GM21786 (cell line): Measurements from ENCODE around the gene GPATCH4.
"Not testable (repeated sequence)": the region's sequence is repeated elsewhere in the genome, so short reads cannot be mapped to it uniquely, and the experiment has no call there.

Experiments
- ATAC-seq: cut with Tn5 transposase; IDR thresholded peaks from one replicate; pipeline ENCODE4 v1.9.1; 2021; ENCODE audit not compliant: unreplicated experiment

GPATCH4 gene

GRCh38 chr1:156601122-156601830 is at the start of gene GPATCH4:
Gene GPATCH4, minus strand, starts transcription at chr1:156601479.
- peak; percentile 58 for ATAC-seq

DNA sequence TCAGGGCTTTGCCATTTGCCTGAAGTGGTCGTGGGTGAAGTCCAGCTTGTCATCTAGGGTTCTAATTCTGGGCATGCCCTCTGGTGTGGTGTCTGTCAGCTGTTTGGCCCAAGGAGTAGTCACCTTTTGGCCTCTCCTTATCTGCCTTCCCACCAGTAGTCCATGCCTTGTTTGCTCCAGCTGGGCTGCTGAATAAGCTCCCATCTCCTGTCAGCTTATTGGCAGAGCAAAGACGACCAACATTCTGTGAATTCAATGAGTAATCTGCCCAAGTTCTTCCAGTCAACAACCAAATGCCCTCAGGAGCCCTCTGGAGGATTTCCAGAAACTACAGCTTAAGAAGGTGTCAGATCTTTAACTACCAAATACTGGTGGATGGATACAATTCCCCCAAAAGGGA is 47.7 kb upstream of the GPATCH4 start:
- no peak for ATAC-seq

- ATAC-seq, result no peak
These were observed 47.2 kb upstream of the GPATCH4 start for GRCh38 chr1:156648496-156648895.

DNA sequence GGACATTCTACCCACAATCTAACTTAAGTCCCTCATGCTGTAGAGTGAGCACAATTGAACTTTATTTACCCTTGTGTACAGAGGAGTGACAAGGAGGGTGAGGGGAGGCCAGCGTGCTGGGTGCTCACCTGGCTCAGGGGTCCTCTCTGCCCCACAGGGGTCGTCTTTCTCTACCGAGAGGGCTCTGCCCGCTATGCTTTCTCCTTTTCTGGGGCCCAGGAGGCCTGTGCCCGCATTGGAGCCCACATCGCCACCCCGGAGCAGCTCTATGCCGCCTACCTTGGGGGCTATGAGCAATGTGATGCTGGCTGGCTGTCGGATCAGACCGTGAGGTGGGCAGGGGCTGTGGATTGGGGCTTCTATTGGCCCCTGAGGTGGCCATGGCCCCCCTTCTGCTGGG is 46.1 kb upstream of the GPATCH4 start:
- no peak for ATAC-seq

- no peak for ATAC-seq
These were observed 45.5 kb upstream of the GPATCH4 start for GRCh38 chr1:156646738-156647211.

GRCh38 chr1:156645666-156646065 is 44.4 kb upstream of the GPATCH4 start:
- ATAC-seq, result no peak

DNA sequence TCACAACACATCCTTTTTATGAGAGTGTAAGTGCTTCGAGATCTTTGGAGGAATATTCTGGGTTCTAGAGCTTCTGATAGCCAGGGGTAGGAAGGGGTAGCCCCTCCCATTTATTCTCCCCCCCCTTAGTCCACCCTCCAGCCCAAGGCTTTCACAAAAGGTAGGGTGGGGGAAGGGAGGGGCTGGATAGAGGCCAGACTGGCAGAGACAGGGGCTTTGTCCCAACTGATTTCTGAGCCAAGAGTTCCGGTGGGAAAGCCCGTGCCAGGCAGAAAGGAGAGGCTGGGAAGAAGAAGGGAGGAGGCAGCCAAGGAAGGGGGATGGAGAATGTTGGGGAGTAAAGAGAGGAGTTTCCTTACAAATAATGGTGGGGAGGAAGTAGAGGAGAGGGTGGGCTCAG is 43.8 kb upstream of the GPATCH4 start:
- ATAC-seq, result no peak

DNA sequence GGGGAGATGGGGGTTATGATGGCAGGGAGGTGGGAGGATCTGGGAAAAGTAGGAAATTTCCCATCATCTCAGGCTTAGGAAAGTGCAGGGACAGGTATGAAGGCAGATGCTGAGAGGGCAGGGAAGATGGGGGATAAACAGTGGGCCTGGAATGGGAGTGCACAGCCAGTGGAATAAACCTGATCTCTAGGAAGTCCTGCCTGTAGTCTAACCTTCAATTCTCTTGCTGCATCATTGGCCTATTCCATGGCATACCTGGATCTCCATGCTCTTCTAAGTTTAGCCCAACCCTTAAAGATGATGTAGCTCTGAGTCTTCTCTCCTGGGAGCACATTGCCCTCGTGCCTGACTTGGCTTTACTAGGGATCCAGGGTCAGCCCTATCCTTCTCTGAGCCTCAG is 43.4 kb upstream of the GPATCH4 start:
- no peak for ATAC-seq

DNA sequence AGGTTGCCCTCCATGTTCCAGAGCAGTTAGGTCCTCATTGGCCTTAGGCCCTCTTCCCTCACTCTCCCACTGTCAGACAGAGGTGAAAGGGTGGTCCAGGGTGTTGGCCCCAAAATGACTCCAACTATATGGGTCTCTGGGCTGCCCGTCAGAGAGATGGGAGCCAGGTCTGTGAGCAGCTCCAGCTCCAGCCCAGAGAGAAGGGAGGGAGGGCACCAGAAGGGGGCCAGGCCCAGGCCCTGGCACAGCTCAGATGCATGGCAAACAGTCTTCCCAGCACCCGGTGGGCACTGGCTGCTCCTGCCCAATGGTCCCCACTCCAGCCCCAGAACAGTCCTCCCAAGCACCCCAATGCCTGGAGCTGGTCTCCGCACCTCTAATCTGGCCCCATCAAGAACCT is 42.9 kb upstream of the GPATCH4 start:
- ATAC-seq, result no peak

GRCh38 chr1:156643778-156644092 is 42.5 kb upstream of the GPATCH4 start:
- ATAC-seq, result no peak

- ATAC-seq, result no peak
These were observed 41.9 kb upstream of the GPATCH4 start for GRCh38 chr1:156643049-156643777.

DNA sequence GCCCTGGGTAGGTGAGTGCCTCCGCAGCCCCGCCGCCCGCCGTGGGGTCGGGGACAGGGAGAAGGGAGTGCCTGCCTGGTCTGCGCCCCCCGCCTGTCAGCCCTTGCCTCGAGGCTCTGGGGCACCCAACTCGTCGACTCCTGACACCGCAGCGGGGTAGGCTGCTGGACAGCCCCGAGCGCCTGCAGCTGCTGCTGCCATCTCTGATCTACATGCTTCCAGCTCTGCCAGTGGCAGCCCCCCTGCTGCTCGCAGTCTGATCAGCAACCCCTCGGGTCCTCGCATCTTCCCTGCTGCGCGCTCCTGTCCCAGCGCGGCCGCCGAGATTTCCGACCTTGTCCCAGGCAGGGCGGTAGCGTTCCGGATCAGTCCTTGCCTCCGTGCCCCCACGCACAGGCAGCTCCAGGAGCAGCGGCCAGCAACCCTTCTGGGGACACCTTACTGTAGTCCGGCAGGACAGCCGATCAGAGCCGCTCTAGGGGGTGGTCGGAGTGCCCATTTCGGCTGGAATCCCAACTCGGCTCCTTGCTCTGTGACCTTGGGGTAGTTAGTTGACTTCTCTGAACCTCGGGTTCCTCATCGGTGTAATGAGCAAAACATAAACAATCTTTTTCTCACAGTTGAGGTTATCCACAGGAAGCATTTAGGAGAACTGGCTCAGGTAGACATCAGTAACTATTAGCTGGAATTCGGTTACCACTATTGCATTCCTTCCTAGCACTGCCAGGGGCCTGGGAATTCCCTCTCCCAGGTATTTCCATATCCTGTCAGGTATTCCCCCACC is 41.2 kb upstream of the GPATCH4 start:
- ATAC-seq, result no peak

DNA sequence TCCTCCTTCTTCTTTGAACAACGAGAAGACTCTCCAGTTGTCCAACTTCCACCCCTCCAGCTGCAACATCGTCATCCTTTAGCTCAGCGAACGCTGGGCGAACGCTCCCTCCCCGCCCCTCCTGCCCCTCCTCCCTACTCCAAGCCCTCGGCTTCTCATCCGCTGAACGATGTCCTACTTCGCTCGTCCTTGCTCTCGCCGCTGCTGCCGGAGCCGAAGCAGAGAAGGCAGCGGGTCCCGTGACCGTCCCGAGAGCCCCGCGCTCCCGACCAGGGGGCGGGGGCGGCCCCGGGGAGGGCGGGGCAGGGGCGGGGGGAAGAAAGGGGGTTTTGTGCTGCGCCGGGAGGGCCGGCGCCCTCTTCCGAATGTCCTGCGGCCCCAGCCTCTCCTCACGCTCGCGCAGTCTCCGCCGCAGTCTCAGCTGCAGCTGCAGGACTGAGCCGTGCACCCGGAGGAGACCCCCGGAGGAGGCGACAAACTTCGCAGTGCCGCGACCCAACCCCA is 40.5 kb upstream of the GPATCH4 start, which contains the start of gene BCAN:
Gene BCAN (plus strand): TSS at position 357 of the 504 bp plus-strand sequence. CDS start 3,938 bp downstream, outside the sequence.
- no peak for ATAC-seq

DNA sequence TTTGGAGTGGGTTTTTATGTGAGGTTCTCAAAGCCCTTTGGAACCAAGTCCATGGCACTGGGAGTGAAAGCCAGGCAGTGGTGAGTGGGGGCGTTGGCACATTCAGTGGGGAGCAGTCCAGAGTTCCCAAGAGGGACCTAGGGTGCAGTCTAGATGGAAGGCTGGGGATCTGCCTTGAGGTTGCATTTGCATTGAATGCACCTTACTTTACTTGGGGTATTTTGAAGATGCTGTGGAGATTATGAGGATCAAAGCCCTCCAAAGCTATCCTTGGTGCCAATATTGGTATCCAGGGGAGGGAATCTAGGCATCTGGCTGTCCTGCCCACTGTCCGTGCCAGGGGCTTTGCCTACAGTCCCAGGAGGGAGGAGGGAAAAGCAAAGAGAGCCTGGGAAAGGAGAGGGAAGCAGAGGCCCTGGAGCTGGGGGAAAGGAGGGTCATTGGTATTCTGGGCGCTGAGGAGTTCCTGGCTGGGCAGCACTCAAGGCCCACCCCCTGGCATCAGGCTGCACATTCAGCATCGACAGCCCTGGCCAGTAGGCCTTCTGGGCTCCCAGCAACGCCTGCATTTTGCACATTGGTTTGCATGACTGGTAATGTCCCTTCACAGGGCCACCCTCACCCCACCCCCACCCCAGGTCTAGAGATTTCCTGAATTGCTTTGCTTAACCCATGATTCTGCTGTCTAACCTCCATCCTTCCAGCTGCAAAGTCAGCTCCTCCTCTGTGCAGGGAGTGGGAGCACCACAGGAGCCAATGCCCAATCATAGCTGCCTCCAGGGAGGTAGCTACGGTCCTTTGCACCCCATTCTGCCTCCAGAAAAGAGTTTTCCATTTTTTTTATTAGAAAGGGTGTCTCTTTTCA is 39.8 kb upstream of the GPATCH4 start:
- ATAC-seq, result no peak

DNA sequence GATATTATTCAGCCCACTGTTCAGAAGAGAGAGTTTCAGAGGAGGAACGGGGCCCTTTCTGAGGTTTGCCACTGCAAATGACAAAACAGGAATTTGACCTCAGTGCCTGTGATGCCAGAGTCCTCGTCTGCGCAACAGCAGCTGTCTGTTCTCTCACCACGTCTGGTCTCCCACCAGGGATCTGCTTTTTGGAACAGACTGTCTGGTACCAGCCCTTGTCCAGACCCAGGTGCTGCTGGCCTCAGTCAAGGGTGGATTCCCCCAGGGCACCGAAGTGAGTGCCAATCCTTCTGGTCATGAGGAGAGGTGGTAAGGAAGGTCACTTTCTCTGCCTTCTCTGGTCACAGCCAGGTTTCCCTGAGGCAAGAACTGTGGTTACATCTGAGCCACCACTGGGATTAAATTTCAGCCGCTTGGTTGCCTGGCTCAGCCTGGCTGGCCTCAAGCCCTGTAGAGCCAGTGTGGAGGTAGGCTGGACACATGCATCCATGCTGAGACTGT is 38.4 kb upstream of the GPATCH4 start:
- no peak for ATAC-seq

DNA sequence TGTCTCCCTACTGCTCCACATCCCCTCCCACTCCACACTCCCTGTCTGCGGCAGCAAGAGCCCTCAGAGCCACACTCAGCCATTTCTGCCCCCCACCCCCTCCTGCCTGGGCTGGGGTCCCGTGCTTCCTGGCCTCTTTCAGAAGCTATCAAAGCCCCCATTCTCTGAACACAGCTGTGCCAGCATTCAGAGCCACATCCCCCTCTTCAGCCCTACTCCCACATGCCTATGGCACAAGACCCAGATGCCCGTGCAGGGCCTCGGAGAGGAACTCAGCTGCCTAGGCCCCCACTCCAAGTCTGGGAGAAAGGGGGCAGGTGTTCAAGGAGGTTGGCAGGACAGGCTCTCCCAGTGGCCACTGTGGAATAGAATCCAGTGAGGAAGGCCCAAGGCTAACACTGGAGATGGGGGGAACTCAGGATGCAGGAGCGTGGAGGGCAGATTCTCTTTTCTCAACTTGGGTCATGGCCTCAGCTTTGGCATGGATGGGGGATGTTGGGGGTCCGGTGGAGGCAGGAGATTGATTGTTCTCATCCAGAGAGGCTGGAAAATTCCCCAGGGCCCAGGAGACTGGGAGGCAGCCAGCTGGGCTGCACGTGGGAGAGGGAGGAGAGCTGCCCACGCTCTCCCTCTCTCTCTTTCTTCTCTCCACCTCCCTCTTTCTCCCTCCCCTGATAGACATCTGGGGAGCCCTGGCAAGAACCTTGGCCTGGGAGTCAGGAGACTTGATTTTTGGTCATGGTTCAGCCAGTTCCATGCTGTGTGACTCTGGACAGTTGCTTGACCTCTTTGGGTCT is 37.1 kb upstream of the GPATCH4 start:
- no peak for ATAC-seq

- ATAC-seq, result no peak
These were observed 31.1 kb upstream of the GPATCH4 start for GRCh38 chr1:156632355-156632754.

GRCh38 chr1:156631152-156631551 is 29.9 kb upstream of the GPATCH4 start:
- ATAC-seq, result not testable (repeated sequence)

GRCh38 chr1:156629823-156630449 is 28.7 kb upstream of the GPATCH4 start:
- ATAC-seq, result no peak
